Right lung (tissue), 5 donors: ENCODE measurements around the gene DOLPP1. TPM values are rescaled to one million over a fixed set of nuclear protein-coding genes. Genes with fewer than 3 reads are reported as not detected.

ENCODE experiments used
- DNase-seq, 2 donors: peaks; one replicate each; pipeline ENCODE4 v3.0.0-alpha.2; 2013
- polyA plus RNA-seq, 5 donors: library from polyadenylated mRNA; unstranded; fragments of 120-200 nt; gene quantifications; one replicate each; pipeline versions ENCODE4 v1.2.1 to v1.2.3, GENCODE V29; 2013; ENCODE audit warnings: inconsistent platforms in 1 of 5, low replicate concordance in 1 of 5; ENCODE audit not compliant: insufficient read length in 5 of 5, insufficient read depth in 1 of 5

DOLPP1 gene
- polyA plus RNA-seq, 5 donors = 13.2 to 18.4 (median 14.7) TPM

DNA sequence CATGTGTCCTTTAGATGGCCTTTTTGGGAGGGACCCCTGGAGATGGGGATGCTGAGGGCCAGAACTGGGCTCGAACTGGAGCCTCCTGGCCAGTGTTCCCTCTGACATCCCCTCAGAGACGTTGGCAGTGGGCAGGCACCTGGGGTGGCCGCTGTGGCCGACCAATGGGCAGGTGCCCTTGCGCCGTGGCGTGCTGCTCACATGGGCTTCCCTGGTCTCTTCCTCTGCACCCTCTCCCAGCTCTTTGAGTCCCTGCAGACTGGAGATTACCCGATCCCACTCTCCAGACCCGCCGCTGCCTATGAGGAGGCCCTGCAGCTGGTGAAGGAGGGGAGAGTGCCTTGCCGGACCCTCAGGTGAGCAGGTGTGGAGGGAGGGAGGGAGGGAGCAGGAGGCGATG is 19.9 kb upstream of the DOLPP1 start:
- DNase-seq = no peak

DNA sequence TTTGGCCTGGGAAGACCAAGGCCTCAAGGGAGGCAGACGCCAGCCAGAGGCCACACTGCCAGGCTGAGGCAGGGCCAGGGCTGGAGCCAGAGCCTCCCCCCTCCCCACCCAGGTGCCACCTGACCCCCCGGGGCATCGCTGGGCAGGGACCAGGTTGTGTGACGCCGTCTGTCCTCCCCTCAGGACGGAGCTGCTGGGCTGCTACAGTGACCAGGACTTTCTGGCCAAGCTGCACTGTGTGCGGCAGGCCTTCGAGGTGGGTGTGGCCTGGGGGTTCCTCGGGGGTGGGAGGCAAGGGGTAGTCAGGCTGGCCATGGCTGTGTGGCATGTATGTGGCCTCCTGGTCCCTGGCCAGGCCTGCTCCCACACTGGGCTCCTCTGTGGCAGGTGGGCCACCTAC is 17.9 kb upstream of the DOLPP1 start:
- DNase-seq = no peak

- no peak for DNase-seq
Measured at GRCh38 chr9:129064499-129064908, 16.4 kb upstream of the DOLPP1 start.

DNA sequence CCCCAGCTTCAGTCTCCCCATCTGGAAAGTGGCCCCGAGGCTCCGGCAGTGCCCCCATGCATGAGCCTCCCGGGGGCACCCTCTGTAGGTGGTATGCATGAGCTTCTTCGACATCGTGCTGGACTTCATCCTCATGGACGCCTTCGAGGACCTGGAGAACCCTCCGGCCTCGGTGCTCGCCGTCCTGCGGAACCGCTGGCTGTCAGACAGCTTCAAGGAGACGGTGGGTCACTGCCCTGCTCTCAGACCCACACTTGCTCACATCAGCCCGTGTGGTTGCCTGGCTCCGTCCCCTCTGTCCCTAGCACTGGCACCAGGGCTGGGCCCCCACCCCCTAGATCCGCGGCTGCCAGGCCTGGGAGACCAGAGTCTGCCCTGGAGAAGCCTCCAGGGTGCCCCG is 12.8 kb upstream of the DOLPP1 start:
- no peak for DNase-seq

- no peak for DNase-seq
Measured at GRCh38 chr9:129068990-129069861, 11.7 kb upstream of the DOLPP1 start.

DNA sequence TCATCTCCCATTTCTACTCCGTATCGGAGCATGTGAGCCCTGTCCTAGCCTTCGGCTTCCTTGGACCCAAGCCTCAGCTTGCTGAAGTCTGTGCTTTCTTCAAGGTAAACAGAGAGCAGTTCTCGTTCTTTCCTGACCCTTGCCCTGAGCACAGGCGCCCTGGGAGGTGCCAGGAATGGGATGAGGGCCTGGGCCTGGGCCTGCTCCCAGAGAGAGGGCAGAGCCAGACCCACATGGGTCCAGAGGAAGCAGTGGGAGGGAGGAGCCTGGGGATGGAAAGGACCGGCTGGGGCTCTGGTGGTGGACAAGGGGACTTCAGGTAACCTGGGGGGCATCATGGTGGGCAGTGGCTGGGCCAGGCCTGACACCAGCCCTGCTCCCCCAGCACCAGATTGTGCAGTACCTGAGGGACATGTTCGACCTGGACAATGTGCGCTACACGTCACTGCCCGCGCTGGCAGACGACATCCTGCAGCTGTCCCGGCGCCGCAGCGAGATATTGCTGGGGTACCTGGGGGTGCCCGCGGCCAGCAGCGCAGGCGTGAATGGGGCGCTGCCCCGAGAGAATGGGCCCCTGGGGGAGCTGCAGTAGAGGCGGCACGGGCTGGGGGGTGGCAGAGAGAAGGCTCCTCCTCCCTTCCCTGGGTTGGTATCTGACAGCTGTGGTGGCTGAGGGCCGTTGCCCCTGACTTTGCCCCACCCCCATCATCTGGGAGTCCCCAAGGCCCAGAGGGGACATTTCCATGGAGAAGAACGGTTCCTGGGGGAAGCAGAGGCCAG is 10.9 kb upstream of the DOLPP1 start:
- no peak for DNase-seq

DNA sequence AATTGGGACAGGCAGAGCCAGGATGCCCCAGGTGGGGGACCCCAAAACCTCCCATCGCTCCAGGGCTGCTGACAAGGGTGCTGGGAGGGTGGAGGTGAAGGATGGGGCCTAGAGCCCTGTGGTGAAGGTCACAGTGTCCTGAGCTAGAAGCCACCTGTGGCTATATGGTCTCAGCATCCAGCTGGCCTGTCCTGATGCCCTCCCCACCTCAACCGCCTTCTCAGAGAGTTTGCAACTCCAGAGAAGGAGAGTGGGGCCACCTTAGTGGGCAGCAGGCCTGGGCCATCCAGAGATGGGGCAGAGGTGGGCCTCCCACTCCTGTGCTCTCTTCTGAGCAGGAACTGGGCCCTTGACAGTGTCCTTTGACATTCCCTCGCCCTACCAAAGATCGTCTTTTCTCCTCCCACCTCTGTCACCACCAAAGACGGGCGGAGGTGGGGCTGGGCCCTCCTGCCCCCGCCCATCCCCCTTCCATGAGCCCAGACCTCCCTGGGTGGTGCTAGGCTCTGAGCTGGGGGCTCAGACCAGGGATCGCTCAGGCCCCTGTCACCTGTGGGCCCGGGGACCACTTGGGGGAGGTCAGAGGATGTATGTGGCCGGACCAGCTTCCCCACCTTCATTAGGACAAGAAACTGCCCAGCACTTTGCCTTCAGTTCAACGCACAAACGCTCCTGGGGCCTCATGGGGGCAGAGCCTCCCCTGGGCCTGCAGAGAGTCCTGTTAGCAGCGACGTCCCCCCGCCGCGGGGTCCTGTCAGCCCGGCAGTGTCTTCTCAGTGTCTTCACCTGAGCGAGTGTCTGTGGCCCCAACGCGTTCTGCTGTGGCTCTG is 10.0 kb upstream of the DOLPP1 start:
- no peak for DNase-seq

- DNase-seq = no peak
Measured at GRCh38 chr9:129071526-129072126, 9.3 kb upstream of the DOLPP1 start.

DNA sequence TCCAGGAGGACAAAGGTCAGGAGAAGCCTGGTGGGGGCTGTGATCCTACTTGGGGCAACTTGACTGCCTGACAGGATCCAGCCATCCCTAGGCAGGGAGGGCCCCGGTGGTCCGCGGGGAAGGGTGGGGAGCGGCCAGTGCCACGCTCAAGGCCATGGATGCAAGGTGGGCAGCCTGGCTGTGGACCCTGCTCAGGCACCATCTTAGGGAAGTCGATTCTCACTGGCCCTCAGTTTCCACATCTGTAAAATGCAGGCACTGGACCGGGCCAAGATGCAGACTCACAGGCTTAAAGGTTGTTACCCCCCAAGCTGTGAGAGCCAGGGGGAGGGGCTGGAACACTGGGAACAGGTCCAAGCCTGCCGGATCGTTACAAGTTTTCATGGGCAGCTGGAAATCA is 8.7 kb upstream of the DOLPP1 start:
- DNase-seq = no peak

DNA sequence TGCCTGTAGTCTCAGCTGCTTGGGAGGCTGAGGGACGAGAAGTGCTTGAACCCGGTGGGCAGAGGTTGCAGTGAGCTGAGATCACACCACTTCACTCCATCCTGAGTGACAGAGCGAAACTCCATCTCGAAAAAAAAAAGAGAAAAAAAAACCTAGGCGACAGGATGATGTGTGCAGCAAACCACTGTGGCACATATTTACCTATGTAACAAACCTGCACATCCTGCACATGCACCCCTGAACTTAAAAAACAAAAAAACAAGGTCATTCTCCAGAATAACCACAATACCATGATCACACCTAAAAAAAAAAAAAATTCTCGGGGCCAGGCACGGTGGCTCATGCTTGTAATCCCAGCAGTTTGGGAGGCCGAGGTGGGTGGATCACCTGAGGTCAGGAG is 7.5 kb upstream of the DOLPP1 start:
- no peak for DNase-seq

- DNase-seq = no peak
Measured at GRCh38 chr9:129074106-129074505, 6.8 kb upstream of the DOLPP1 start.

GRCh38 chr9:129075996-129076639 is 4.8 kb upstream of the DOLPP1 start:
- DNase-seq = no peak

- DNase-seq = no peak
Measured at GRCh38 chr9:129076640-129077037, 4.3 kb upstream of the DOLPP1 start.

- no peak for DNase-seq
Measured at GRCh38 chr9:129077236-129077635, 3.7 kb upstream of the DOLPP1 start.

- DNase-seq = no peak
Measured at GRCh38 chr9:129078691-129079503, 2.0 kb upstream of the DOLPP1 start.

GRCh38 chr9:129079829-129080228 is 1.1 kb upstream of the DOLPP1 start:
- DNase-seq = no peak

DNA sequence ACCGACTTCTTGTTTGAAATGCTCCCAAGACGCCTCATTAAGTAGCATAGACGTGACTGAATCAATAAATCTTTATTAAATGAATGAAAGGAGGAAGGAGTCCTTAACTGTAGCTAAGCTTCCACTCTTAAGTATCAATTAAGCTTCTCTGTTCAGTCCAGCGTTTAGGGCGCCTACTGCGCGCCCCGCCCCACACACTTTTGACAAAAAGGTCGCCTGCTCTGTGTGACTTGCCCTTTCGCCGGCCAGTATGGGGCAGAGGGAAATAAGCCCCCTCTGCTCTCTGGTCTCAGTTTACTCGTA is 662 bp upstream of the DOLPP1 start:
- no peak for DNase-seq

DNA sequence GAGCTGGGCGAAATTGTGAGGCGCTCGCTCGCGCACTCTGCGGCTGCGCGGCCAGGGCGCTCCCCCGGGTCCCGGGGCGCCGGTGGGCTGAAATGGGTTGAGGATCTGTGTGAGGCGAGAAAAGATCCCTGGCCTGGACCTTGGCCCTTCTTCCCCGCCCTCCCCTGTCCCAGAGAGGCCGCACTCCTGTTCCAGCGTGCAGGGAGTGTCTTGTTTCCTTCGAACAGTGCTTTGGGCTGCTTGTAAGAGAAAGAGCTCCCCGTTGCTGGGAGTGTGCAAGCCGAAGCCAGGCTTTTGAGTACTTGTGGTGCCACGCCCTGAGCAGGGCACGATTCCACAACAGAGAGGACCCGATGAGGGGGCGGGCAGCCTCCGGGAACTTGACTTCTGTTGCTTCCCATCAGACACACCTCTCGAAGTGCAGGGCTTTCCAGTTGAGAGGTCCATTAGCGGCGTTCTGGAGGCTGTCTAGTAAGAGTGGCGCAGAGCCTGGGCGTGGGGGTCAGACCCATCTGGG is 535 bp downstream of the DOLPP1 start:
- no peak for DNase-seq

- DNase-seq = no peak
Measured at GRCh38 chr9:129084087-129084486, 3.2 kb downstream of the DOLPP1 start.

DNA sequence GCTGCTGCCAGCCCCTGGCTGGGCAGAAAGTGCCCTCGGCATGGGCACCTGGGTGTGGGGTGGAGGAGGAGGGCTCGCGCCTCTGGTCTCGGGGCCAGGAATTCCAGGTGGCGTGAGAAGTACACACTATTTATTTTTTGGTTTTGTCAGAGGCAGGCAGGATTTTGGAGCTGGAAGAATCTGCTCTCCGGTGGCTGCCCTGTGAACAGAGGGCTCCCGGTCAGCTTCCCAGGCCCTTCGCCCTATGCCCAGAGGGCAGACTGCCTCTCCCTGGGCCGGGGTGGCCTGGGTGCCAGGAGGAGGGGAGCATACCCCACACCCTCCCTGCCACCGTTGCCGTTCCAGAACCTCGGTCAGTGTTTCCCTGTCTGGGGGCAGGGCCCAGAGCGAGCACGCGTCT is 8.3 kb downstream of the DOLPP1 start:
- no peak for DNase-seq
